Prostate gland (tissue), 2 donors: ENCODE data around the gene STKLD1.

Source experiments
- CTCF ChIP-seq, 4 experiments: fragments of 200-600 bp in 2 of 4; fragments of 450-650 bp in 2 of 4; sonication (generic) in 2 of 4; IDR thresholded peaks; 1 replicate in 3 of 4; 2 replicates in 1 of 4; pipeline ENCODE4 v1.5.1; 2016 to 2019; ENCODE audit warnings: antibody characterized with exemption in 4 of 4, mild to moderate bottlenecking in 2 of 4, moderate library complexity in 2 of 4
- POLR2A ChIP-seq: fragments of 450-650 bp; IDR thresholded peaks from one replicate; pipeline ENCODE4 v1.6.1; 2016; ENCODE audit warnings: antibody characterized with exemption, mild to moderate bottlenecking

- TF ChIP-seq CTCF (IDR thresholded peaks at IDR 0.05), result no peak
- no peak for TF ChIP-seq POLR2A
These were observed 24.1 kb downstream of the STKLD1 start for GRCh38 chr9:133400292-133400691.
